IPS-20b (cell line): ENCODE measurements around the gene CNTN5.

ENCODE experiments used
- H3K27ac ChIP-seq: one replicate; pipeline ENCODE4 v1.5.1; 2013; ENCODE audit warnings: low read length
- H3K27me3 ChIP-seq: 2 replicates; pipeline ENCODE4 v1.6.1; 2013; ENCODE audit warnings: mild to moderate bottlenecking, low read length, inconsistent platforms; ENCODE audit not compliant: insufficient read depth
- H3K36me3 ChIP-seq: 2 replicates; pipeline ENCODE4 v1.6.1; 2013; ENCODE audit warnings: low read depth, mild to moderate bottlenecking, inconsistent platforms, low read length, moderate library complexity; ENCODE audit not compliant: insufficient read depth
- H3K4me1 ChIP-seq: 2 replicates; pipeline ENCODE4 v1.6.1; 2013; ENCODE audit warnings: mild to moderate bottlenecking, control low read depth, inconsistent platforms, low read length, moderate library complexity; ENCODE audit not compliant: insufficient read depth
- H3K4me3 ChIP-seq: 2 replicates; pipeline ENCODE4 v1.5.1; 2013; ENCODE audit warnings: mild to moderate bottlenecking, low read length, inconsistent platforms
- H3K9ac ChIP-seq: 2 replicates; pipeline ENCODE4 v1.6.1; 2013; ENCODE audit warnings: low read depth, mild to moderate bottlenecking, inconsistent platforms, low read length, moderate library complexity
- H3K9me3 ChIP-seq: 2 replicates; pipeline ENCODE4 v1.6.1; 2013; ENCODE audit warnings: mild to moderate bottlenecking, low read depth, low read length, inconsistent platforms; ENCODE audit not compliant: insufficient read depth

CNTN5 gene

DNA sequence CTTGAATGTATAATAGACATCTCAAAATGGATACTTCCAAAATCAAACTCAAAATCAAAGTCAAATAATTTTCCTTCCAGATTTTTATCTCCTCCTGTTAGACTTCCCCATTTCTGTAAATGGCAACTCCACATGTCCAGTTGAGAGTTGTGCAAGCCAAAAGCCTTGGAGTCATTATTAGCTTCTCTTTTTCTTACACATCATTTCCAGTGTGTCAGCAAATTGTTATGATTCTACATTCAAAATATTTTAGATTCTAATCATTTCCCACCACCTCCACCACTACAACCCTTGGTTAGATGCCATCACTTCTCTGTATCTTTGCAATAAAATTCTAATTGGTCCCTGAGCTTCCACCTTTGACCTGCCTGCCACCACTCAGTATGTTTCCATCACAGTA lies 155.7 kb downstream of the CNTN5 start:
- H3K27me3 ChIP-seq = no peaks in the 10 kb centered on the region
- H3K4me1 ChIP-seq = no peaks in the 10 kb centered on the region
- no peak overlapping the region for H3K4me3 ChIP-seq
- H3K36me3 ChIP-seq = no peaks in the 10 kb centered on the region
- no peak overlapping the region for H3K9ac ChIP-seq
- H3K9me3 ChIP-seq = no peaks in the 10 kb centered on the region
- H3K27ac ChIP-seq = no peak overlapping the region

DNA sequence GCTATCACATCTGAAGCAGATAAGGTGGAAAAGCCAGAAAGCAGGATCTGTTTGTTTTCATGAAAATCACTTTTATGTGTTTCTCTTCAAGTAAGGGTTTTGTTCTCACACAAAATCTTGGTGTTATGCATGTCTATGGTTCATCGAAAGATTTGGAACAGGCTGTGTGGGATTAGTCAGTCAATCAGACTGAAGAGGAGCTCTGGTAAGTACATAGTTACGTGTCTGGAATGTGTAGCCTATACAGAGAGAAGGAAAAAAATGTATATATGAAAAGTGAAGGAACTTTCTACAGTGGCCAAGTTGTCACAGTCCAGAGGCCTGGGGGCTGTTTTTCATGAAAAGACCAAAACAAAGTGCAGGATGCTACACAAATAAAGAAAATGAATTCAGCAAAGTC lies 156.7 kb downstream of the CNTN5 start:
- Histone ChIP-seq H3K27me3 (no peaks in the 10 kb centered on the region), H3K9ac (no peak overlapping the region), H3K4me1 (no peaks in the 10 kb centered on the region), H3K27ac (no peak overlapping the region), H3K4me3 (no peak overlapping the region), H3K9me3 (no peaks in the 10 kb centered on the region), H3K36me3 (no peaks in the 10 kb centered on the region)

DNA sequence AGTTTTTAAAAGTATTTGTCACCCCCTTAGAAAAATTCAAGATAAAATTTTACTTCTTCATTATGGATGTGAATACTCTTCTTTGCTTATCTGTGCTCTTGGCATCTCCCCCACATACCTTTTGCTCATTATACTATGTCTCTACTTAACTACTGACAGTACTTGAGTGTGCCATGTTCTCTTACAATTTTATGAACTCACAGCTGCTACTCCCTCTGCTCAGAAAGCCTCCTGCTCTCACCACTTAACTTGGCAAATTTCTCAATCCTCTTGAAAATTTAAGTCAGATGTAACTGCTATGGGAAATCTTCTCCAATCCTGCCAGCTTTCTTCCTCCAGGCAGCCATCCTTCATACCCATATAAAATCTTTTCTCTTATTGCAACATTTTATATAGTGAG lies 163.4 kb downstream of the CNTN5 start:
- Histone ChIP-seq H3K9me3 (no peaks in the 10 kb centered on the region), H3K27ac (no peak overlapping the region), H3K36me3 (no peaks in the 10 kb centered on the region), H3K27me3 (no peaks in the 10 kb centered on the region), H3K4me1 (no peaks in the 10 kb centered on the region), H3K9ac (no peak overlapping the region), H3K4me3 (no peak overlapping the region)

DNA sequence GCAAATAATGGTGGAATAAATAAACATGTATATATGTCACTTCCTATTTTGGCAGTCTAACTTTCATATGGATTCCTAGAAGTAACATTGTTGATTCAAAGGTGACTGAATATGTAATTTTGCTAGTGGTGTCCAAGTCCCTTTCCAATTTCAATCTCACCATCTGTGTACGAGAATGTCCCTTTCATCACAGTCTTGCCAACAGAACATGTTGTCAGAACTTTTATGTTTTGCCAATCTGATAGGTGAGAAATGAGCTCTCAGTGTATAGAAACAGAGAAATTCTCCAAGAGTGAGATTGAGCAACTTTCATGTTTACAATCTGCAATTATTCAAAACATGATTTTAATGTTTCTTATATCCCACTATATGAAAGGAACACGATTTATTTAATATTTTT lies 167.5 kb downstream of the CNTN5 start:
- Histone ChIP-seq H3K9ac (no peak overlapping the region), H3K27ac (no peak overlapping the region), H3K27me3 (no peaks in the 10 kb centered on the region), H3K36me3 (no peaks in the 10 kb centered on the region), H3K4me3 (no peak overlapping the region), H3K9me3 (no peaks in the 10 kb centered on the region), H3K4me1 (peaks cover 4% of the 10 kb centered on the region)

DNA sequence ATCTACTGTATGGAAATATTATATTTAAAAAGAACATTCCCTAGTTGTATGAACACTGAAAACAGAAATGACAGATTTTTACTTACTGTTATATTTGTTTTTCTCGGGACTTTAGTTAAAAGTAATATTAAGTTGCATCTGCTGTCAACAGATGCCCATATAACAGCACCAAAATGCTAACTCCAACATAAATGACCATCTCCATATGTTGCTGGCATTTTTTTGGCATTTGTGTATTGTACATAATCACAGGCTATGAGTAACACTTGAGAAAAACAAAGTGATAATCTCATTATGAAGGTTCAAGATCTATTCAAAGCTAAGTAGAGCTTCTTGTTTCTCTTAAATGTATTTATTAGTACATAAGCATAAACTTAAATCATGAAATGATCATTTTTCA lies 172.0 kb downstream of the CNTN5 start:
- Histone ChIP-seq H3K9me3 (no peaks in the 10 kb centered on the region), H3K9ac (no peak overlapping the region), H3K36me3 (no peaks in the 10 kb centered on the region), H3K27me3 (no peaks in the 10 kb centered on the region), H3K4me1 (peaks cover 18% of the 10 kb centered on the region), H3K27ac (no peak overlapping the region), H3K4me3 (no peak overlapping the region)

DNA sequence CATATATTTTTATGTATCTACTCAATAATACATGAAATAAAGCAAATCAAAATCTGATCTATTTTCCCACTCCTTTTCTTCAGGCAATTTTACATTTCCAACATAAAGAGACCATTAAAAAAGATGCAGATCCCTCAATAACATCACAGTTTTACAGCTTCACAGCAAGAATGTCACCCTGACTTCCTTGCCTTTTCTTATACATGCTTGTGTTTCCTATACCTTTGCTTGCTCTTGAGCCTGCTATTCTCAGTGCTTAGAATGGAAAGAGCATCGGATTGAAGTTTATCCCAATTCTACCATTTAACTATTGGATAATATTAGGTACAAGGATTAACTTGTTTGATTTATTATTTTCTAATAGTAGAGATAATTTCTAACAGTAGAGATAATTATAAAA lies 176.7 kb downstream of the CNTN5 start:
- H3K4me1 ChIP-seq = peaks cover 44% of the 10 kb centered on the region
- H3K27ac ChIP-seq = no peak overlapping the region
- no peaks in the 10 kb centered on the region for H3K27me3 ChIP-seq
- no peak overlapping the region for H3K4me3 ChIP-seq
- no peaks in the 10 kb centered on the region for H3K9me3 ChIP-seq
- H3K36me3 ChIP-seq = no peaks in the 10 kb centered on the region
- no peak overlapping the region for H3K9ac ChIP-seq

DNA sequence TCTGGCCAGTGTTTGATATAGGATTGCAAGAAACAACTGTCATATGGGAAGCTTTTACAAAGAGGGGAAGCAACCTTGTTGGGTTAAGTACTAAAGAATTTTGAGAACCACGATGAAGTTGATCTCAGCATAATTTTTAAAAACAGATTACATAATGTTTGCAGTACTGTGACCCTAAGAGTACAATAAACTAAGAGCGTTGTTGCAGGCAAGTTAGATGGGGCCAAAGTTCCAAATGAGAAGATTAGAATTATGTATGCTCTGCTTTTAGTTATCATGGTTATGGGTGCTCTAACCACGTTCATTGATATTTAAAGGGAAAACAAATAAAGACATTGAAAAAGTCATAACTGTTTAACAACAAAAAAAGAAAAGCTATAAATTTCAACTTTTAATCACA lies 177.5 kb downstream of the CNTN5 start:
- Histone ChIP-seq H3K4me3 (no peak overlapping the region), H3K9ac (no peak overlapping the region), H3K27ac (peak overlapping the region; percentile 48), H3K36me3 (no peaks in the 10 kb centered on the region), H3K4me1 (peaks cover 40% of the 10 kb centered on the region), H3K9me3 (no peaks in the 10 kb centered on the region), H3K27me3 (no peaks in the 10 kb centered on the region)

DNA sequence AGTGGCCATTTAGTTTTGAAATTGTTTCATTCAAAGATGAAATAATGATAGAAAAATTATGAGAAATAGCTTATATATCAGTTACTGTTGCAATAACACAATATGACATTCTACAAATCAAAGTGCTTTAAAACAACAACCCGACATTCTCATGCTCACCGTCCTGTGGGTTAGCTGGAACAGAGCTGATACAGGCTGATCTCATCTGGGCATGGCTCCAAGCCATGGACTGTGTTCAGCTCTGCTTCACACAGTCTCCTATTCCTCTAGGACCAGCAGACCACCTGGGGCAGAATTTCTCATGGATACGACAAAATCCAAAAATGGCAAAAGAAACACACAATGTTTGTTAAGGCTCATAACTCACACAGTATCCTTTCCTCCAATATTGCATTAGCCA lies 178.6 kb downstream of the CNTN5 start:
- H3K27me3 ChIP-seq = no peaks in the 10 kb centered on the region
- no peak overlapping the region for H3K4me3 ChIP-seq
- no peak overlapping the region for H3K9ac ChIP-seq
- no peaks in the 10 kb centered on the region for H3K9me3 ChIP-seq
- H3K27ac ChIP-seq = no peak overlapping the region
- H3K36me3 ChIP-seq = no peaks in the 10 kb centered on the region
- peaks cover 32% of the 10 kb centered on the region for H3K4me1 ChIP-seq

DNA sequence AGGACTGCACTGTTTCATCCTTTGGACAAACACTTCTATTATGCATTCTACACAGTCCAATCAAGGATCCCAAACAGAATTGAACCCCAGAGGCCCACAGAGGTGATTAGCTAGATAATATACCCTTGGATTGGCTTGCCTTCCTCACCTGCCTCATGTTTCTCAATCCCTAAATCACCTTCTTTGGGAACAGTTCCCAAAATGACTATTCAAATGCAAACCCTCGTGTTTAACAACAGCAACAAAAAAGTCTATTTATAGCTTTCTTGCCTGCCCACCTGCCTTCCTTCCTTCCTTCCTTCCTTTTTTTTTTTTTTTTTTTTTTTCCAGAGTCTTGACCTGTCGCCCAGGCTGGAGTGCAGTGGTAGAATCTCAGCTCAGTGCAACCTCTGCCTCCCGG lies 180.0 kb downstream of the CNTN5 start:
- H3K36me3 ChIP-seq = no peaks in the 10 kb centered on the region
- H3K4me3 ChIP-seq = no peak overlapping the region
- no peaks in the 10 kb centered on the region for H3K27me3 ChIP-seq
- no peak overlapping the region for H3K27ac ChIP-seq
- no peak overlapping the region for H3K9ac ChIP-seq
- peaks cover 32% of the 10 kb centered on the region for H3K4me1 ChIP-seq
- no peaks in the 10 kb centered on the region for H3K9me3 ChIP-seq

DNA sequence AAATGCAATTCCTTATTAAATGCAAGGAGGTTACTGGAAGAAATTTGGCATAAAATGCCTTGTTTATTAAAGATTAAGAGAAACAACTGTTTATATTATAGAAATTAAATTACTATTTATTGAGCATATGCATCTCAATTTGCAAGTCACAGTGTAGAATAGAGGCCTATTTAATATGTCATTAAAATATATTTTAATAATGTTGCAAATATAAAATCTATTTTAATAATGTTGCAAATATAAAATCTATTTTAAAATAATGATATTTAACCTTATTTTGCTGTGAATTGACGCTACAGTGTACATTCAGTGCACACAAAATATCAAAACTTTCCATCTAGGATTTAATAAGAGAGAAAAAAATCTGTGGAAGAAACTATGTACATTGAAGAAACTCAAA lies 188.1 kb downstream of the CNTN5 start:
- H3K9ac ChIP-seq = no peak overlapping the region
- H3K9me3 ChIP-seq = no peaks in the 10 kb centered on the region
- H3K27me3 ChIP-seq = no peaks in the 10 kb centered on the region
- peaks cover 6% of the 10 kb centered on the region; the same call in 1 of the 2 replicates for H3K4me1 ChIP-seq
- no peak overlapping the region for H3K4me3 ChIP-seq
- H3K27ac ChIP-seq = no peak overlapping the region
- no peaks in the 10 kb centered on the region for H3K36me3 ChIP-seq

DNA sequence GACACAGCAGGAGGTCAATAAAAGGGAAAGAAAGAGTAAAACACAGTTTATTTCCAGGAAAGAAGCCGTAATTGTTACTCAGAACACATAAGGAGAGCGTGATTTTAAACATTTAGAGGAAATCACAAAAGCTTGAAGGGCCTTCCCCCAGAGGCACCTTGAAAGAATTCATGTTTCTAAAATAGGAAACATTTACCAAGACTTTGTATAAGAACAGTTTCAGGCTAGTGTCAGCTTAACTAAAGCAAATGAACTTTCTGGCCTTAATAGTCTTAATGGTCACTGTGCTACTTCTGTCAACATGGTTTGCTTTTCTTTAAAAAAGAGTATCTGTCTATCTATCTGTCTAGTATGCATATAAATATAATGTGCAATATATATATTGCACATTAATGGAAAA lies 208.8 kb downstream of the CNTN5 start:
- no peaks in the 10 kb centered on the region for H3K9me3 ChIP-seq
- no peak overlapping the region for H3K4me3 ChIP-seq
- no peaks in the 10 kb centered on the region for H3K36me3 ChIP-seq
- H3K27me3 ChIP-seq = no peaks in the 10 kb centered on the region
- H3K27ac ChIP-seq = no peak overlapping the region
- no peaks in the 10 kb centered on the region for H3K4me1 ChIP-seq
- H3K9ac ChIP-seq = no peak overlapping the region

DNA sequence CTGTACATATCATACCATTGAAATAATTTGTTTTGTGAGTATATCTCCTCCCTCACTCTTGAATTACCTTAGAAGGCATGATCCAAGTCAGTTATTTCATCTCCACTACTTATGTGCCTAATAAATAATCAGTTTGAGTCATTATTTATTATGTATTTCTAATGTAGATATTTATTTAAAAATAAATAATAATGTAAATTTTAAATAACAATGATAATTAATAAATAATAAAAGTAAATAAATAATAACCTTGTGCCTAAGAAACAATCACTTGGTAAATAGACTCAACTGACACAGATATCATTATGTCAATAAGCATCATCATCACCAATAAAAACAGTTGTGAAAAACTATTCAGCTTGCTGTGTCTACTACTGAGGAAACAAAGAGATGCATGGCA lies 213.8 kb downstream of the CNTN5 start:
- Histone ChIP-seq H3K9me3 (no peaks in the 10 kb centered on the region), H3K27ac (no peak overlapping the region), H3K4me1 (no peaks in the 10 kb centered on the region), H3K27me3 (no peaks in the 10 kb centered on the region), H3K4me3 (no peak overlapping the region), H3K9ac (no peak overlapping the region), H3K36me3 (no peaks in the 10 kb centered on the region)

DNA sequence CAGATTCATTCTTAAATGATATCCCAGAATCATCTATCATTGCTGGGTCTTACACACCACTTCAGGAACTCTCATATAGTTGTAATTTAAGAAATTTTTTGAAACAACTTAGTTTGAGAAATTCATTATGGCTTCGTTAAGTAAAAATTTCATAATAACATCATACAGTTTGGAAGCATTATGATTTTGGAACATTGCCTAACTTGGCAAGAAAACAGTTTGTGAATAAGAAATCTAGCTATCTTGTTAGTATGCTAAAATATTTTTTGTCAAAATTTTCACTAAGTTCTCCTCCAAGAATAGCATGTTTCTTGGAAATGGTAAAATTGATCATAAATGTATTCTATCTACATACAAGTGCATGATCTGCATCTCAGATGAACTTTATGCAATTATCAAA lies 217.7 kb downstream of the CNTN5 start:
- Histone ChIP-seq H3K4me3 (no peak overlapping the region), H3K9me3 (no peaks in the 10 kb centered on the region), H3K9ac (no peak overlapping the region), H3K36me3 (no peaks in the 10 kb centered on the region), H3K27me3 (no peaks in the 10 kb centered on the region), H3K4me1 (no peaks in the 10 kb centered on the region), H3K27ac (no peak overlapping the region)
